ENCODE results near the gene PTPRN2.

Gene PTPRN2

DNA sequence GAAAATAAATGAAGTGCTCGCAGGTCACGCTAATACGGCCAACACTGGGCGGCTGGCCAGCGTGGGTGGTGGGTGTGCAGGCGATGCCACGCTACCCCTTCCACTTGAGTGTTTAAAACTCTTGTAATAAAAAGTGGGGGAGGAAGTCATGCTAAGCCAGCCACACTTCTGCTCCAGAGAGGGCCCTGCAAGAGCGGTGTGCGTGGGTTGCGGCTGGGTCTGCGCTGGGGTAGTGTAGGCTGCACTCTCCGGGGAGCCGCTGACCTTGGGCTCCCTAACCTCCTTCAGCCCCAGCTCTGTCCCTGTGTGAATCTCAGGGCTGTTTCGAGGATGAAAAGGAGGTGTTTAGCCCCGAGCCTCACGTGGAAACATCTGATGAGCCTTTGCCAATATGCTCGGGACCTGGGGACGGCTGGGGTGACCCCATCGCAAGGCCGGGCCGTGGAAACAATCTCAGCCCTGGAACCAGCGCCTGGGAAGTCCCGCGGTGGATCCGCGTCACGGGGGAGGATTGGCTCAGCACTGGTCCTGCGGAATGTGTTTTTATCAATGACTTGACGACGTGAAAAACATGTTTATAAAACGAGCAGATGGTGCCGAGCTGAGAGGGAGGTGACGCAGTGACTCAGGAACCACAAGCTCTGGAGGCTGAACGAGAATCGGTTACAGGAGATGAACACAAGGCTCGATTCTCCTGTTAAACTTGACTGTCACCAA lies 972.4 kb downstream of the PTPRN2 start:
- no peak for DNase-seq (ENCODE audit: low spot score)

DNA sequence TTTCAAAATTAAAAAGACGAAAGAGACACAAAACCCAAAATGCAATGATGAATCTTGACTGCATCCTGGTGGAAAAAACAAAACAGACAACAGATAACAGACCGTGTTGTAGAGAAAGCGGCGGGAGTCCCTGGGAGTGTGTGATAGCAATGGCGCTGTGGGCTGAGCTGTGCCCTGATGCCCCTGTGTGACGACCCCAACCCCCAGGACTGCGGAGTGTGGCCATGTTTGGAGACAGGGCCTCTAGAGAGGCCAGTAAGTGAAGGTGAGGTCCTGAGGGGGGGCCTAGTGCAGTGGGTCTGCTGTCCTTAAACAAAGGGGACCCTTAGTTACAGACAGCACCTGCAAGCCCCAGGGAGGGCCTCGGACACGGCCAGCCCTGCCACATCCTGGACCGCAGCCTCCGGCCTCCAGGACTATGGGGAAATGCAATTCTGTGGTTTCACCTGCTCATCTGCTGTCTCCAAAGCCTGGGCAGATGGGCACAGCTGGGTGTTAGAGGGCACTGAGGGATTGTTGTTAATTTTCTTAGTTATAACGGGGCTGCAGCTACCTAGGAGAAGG lies 973.1 kb downstream of the PTPRN2 start:
- DNase-seq (ENCODE audit: low spot score), result no peak

DNA sequence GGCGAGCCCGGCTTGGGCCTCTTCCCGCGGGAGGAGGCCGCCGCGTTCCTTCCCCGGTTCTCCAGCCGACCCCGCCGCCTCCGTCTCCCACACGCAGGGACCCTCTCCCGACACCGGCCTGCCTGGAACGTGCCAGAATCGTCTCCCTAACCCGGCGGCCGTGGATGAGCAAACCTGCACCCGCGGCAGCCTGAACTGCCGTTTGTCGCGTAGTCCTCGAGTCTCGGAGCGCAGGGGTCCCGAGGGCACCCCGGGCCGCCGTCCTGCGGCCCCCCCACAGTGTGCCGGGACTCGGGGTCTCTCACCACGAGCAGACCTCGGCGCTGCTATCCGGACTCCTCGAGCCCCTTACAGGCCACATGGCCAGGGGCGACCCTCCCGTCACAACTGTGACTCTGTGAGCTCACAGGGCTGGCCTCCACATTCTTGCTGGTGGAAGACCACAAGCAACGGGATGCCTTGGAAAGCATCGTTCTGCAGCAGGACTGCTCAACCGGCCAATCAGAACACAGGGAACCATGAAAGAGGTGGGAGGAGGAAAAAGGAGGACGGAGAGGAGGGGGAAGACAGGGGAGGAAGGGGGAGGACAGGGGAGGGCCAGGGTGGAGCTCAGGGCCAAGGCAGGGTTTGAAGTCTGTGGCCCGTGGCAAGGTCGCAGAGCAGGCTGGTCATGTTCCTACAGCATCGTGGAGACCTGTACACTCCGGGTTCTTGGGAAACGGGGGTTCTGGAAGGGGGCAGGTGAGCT lies 973.9 kb downstream of the PTPRN2 start:
- no peak for DNase-seq (ENCODE audit: low spot score)

DNA sequence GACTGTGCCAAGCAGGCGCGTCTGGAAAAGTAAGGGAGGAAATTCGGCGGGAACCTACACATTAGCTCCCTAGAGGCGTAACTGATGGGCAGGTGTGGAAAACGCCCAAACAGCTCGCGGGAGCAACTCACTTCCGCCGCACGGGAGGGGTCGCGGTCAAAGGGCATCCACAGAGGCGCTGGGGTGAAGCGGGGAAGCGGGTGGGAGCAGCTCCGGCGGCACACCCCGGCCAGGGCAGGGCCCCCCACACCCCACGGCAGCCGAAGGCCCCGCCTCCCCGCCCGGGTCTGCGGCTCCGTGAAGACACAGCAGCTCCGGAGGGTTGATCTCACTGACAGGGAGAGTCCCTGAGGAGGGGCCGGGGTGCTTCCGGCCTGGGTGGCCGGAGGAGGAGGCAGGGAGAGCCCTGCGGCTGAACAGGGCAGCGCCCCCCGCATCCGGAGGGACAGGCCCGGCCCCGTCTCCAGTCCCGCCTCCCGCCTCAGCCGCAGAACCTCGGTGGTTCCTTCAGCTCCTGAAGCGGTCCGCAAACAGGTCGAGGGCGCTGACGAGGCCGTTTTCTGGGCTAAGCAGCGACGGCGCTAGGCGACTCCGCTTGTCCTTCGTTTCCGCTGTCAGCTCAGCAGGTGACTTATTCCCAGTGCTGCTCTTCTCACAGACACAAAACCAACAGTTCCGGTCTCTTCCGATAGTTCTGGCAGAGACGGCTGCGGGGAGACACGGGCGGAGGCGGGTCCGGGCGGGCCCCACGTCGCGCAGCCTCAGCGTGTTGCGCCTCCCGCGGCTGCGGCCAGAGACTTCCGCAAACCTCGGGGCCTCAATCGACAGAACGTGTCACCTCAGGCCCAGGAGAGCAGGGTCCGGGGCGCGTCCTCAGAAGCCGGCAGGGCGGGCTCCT lies 974.7 kb downstream of the PTPRN2 start:
- no peak for DNase-seq (ENCODE audit: low spot score)

DNA sequence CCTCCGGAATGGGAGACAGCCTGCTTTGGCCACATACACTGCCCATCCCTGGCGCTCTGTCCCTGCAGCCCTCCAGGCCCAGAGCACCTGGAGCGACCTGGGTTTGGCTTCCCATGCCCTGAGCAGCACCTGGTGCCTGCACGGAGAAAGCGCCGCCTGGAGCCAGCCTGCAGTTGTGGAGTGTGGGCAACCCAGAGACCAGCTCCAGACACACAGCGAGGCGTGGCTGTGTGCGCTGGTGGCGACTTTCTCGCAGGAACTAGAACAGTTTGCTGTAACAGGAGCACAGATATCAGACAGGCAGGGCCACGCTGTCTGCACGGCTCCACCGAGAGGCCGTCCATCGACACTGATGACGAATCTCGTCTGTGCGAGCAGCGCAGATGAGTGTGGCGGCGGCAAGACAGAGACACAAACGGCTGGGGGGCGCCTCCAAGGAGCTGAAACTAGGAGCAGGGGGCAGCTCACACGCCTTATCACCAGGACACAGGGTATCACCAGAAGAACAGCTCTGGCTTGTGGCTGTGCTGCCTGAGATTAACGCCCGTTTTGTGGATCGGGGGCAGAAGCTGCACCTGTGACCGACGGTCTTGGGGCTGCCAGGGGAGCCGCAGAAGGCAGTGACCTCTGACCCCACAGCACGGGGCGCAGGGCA lies 975.5 kb downstream of the PTPRN2 start:
- no peak for DNase-seq (ENCODE audit: low spot score)

DNA sequence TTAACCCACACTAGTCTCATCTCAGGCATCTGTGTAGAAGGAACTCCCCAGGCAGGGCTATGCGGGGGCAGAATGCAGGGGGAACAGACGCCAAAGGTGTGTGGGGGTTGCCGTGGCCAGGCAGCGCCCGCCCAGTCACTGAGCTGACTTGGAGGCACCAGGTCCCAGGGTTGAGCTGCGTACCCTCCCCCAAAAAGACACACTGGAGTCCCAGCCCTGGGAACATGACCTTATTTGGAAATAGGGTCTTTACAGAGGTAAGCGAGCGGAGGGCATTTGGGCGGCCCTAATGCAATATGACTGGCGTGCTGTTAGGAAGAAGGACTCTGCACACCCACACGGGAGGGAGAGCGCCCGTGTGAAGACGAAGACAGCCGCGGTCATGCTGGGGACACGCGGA lies 976.3 kb downstream of the PTPRN2 start:
- DNase-seq (ENCODE audit: low spot score), result no peak

DNA sequence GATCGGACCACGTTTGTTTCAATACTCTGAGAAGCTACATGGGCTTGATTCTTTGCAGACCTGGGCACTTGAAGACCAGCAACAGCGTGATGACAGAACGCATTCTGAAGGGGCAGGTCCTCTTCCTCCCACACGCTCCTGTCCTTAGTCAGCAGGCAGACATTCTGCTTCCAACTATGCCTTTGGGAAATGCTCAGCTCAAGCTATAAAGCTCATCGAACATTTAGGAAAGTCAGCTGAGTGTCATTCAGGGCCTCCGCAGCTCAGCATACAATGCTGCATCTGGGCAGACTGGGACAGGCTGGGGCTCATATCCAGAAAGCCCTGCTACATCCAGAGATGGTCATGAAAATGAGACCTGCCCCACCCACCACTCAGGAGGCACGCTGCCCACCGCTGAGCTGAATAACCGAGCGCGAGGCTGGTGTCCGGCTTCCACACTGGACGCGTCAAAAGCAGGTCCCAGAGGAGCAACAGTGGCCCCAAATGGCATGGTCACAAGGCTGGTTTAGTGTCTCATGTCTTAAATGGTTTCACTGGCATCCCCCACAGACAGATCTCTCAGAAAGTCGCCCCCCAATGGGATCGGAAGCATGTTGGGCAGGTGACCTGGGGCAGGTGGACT lies 976.8 kb downstream of the PTPRN2 start:
- no peak for DNase-seq (ENCODE audit: low spot score)

DNA sequence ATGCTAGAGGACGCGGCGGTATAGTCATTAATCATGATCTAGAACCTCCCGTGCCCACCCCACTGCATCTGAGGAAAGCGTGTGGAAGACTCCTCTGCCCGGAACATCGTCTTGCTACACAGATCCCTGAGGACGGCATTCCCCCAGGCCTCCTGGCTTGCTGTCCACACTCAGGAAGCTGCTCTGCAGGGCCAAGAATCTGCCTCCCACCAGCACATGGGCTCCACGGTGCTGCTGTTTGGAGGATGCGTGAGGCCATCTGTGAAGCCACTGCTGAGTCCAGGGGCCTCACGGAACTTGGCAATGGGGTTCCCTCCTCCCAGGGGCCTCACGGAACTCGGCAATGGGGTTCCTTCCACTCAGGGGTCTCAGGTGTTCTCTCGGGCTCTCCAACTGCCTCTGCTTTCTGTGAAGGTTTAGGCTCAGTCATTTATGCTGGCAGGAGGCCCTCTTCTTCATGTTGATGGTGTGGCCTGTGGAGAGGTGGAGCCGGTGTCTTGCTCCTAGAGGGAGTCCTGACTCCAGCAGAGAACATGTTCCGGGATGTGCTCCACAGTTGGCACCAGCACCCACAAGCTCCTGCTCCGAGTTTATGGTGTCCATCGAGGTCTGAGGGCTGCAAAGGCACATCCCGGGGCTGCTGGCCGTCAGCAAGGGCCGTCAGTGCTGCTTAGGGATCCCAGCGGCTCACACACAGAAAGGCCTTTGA lies 977.5 kb downstream of the PTPRN2 start:
- no peak for DNase-seq (ENCODE audit: low spot score)

DNA sequence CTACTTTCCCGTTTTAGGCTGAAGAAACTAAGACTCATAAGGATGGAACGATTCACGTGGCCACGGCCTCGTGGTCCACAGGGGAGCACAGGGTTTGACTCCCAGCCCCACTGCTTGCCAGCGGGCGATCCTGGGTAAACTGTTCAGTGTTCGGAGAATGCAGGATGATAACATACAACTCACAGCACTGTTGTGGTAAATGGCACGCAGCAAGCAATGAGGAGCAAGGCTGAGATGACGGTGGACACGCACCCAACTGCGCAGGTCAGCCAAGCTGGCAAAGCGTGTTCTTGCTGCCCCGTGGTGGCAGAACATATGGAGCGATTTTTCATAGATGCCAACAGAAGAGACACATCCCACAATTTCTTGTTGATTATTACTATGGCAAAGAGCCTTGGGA lies 978.1 kb downstream of the PTPRN2 start:
- DNase-seq (ENCODE audit: low spot score), result no peak

DNA sequence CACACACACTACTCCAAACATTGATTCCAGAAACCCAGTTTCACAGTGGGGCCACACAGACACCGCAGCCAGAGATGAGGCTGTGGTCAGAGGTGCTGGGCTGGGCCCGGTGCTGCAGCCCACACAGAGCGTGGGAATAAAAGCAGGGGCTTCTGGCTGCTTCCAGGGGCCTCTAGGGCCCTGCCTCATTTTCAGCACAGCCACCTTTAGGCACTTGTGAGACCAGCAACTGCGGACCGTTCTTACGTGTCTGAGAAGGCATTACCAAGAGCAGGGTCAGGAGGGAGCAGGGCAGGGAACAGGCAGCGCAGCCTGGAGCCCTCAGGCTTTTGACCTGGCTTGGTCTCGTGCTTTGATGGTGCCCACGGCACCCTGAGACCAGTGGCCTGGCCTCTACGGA lies 980.4 kb downstream of the PTPRN2 start:
- DNase-seq (ENCODE audit: low spot score), result no peak

DNA sequence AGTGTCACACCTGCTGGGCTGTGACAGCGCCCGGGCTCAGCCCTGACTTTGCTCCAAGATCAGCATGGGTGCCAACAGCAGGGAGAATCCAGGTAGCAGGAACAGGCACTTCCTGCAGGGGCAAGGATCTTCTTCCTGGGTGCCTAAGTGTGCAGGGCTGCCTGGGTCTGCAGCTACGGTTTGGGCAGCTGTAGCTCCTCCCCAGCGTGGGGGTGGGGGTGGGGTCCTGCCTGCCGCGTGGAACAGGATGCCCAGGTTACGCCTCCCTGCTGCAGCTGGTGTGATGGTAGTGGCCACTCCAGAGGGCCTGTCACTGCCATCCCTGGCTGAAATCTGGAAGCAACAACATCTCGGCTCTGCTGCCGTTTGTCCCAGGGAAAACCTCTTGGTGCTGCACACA lies 981.5 kb downstream of the PTPRN2 start:
- no peak for DNase-seq (ENCODE audit: low spot score)

DNA sequence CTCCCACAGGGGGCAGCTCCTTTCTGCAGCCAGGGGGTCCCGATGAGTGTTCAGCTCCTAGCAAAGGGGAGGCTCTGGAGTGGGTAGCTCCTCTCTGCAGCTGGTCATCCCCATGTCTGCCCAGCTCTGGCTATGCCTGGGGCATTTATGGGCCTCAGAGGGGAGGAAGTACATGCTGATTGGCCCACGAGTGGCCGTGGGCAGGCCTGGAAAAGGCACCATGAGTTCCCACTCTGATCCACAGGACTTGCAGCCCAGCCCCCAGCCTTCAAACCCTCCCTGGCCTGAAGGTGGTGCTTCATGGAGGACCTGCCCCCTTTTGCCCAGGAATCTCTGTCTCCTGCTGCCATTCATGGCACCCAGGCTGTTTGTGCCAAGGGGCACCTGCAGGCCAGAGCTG lies 982.0 kb downstream of the PTPRN2 start:
- DNase-seq (ENCODE audit: low spot score), result no peak

DNA sequence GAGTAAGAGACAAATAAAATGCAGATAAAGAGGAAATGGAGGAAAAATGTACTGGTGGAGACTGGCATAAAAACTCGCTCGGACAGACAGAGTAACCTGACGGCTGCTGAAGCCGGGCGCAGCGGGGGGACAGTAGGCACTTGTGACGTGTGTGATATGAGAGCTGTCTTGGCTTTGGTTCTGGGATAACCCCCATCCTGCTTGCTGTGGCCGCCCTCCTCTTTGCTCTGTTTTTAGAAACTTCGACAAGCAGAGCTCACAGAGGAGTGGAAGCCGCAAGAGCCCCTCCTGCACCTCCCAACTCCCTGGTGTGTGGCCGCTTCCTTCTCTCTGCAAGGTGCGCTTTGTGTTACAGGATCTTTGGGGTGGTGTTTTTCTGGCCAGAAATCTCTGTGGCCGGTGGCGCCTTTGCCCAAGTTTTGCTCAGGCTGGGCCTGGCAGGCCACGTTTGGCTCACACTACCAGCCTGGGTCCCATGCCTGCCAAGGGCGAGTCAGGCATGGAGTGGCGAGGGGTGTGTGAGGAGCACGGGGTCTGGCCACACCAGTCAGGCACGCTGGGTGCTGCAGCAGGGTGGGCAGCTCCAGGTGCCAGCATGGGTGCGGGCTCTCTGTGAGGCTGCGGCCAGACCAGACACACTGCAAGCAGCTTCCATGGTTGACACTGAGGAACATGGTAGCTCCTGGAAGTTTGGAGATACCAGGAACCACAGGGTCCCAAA lies 982.8 kb downstream of the PTPRN2 start:
- DNase-seq (ENCODE audit: low spot score), result no peak

DNA sequence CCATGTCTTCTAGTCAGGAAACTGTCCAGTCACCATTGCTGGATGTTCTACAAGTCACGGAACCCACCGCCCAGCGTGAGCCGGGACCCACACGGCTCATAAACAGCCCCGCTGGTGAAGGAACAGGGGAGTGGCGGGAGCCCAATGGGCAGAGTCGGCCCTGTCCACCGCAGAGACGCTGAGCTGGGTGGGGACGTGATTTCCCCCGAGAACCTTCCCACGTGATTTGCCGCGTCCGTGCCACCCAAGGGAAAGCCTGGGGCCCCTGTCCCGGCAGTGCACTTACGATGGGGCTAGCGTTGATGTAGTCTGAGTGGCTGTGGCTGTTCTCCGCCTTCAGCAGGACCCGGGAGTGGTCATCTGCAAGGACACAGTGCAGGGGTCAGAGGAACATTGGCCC lies 983.9 kb downstream of the PTPRN2 start:
- no peak for DNase-seq (ENCODE audit: low spot score)

DNA sequence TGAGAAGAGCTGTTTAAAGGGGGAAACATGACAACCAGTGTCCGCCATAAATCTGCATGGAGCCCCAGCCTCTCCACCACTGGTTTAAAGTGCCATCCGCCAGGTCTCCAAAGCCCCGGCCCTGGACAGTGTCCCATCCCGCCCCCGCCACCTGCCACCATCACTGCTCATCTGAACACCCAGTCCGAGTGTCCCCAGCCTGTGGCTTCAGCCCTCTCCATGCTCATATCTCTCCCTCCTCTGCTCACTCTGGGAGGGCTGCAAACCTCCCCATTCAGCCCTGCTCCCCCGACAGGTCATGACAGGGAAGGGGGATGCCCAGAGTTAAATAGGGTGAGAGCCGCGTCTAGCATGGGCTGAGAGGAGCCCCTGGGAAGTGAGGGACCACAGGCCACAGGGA lies 984.6 kb downstream of the PTPRN2 start:
- DNase-seq (ENCODE audit: low spot score), result no peak

DNA sequence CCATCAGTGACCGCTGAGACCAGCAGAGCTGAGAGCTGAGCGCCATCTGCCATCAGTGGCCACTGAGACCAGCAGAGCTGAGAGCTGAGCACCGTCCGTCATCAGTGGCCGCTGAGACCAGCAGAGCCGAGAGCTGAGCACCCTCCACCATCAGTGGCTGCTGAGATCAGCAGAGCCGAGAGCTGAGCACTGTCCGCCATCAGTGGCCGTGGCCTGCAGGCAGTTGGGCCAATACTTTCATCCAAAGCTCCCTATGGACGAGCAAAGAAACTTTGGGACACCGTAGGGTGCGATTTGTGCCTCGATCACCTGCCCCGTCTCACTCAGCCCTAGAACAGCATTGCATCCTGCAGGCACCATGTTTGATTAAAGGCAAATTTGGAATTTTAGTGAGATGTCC lies 985.0 kb downstream of the PTPRN2 start:
- DNase-seq (ENCODE audit: low spot score), result no peak

DNA sequence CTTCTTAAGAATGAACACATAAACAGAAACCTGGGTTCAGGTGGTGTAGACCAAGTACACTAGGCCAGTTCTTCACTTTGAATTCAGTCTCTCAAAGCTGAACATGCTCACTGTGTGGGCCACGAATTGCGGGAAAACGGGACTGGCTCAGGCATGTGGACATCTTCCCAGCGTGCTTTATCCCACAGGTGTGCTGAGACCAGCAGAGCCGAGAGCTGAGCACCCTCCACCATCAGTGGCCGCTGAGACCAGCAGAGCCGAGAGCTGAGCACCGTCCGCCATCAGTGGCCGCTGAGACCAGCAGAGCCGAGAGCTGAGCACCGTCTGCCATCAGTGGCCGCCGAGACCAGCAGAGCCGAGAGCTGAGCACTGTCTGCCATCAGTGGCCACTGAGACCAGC lies 985.5 kb downstream of the PTPRN2 start:
- DNase-seq (ENCODE audit: low spot score), result no peak

DNA sequence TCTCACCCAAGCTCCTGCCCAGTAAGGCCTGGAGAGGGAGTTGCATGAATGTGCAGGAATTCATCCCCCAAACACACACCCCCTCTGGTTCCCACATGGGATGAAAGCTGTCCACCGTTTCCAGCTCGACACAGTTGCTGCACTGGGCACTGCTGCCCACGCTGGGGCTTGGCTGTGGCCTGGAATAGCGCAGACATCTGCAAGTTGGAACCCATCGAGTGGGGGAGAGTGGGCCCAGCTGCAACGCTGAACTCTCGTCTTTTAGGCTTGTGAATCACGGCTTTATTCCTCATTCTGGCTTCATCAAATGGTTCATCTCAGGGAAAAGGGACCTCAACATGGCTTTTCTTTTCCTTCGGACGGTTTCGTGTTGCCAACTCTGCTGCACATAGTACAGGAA lies 986.1 kb downstream of the PTPRN2 start:
- no peak for DNase-seq (ENCODE audit: low spot score)

DNA sequence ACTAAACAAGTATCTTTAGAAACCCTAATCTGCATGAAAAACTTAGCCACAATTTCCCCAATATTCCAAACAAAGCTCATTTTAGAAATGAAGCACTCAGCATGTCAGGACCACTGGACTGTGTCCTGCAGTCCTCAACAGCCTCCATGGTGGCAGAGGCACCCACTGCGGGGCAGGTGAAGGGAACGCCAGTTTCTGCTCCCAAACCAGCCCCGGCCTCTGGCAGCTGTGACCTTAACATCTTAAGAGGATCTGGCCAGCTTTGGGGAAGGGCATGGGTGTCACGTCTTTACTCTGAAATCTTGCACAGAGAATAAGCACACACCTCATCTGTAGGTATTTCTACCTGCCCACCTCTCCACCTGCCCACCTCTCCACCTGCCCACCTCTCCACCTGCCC lies 988.1 kb downstream of the PTPRN2 start:
- no peak for DNase-seq (ENCODE audit: low spot score)

DNA sequence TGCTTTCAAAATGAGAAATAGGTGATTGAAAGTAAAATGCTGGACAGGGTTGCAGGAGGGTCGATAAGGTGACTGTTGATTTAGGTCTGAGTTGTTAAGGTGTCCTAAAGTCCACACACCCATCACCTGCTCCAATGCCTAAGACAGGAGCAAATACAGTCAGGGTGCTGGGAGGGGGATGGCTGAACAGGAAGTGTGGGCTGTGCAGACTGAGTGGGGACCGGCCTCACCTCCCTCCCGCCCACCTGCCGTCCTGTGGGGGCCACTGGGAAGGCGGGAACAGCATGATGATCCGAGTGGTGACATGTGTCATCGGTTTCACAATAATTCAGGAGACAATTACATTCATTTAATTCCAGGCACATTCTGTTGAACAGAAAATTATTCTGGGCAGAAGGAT lies 990.1 kb downstream of the PTPRN2 start:
- DNase-seq (ENCODE audit: low spot score), result no peak

All from D341Med (cell line).